ENCODE results near the gene CEP72.
"Not testable (repeated sequence)": the region's sequence is repeated elsewhere in the genome, so short reads cannot be mapped to it uniquely, and the experiment has no call there.

CEP72 gene

GRCh38 chr5:601771-602465 lies 10.2 kb upstream of the CEP72 start:
- DNase-seq = no peak

GRCh38 chr5:602466-603035 lies 9.6 kb upstream of the CEP72 start:
- DNase-seq = no peak

GRCh38 chr5:603081-603998 lies 8.8 kb upstream of the CEP72 start:
- no peak for DNase-seq

GRCh38 chr5:604391-604831 lies 7.7 kb upstream of the CEP72 start:
- DNase-seq = no peak

DNA sequence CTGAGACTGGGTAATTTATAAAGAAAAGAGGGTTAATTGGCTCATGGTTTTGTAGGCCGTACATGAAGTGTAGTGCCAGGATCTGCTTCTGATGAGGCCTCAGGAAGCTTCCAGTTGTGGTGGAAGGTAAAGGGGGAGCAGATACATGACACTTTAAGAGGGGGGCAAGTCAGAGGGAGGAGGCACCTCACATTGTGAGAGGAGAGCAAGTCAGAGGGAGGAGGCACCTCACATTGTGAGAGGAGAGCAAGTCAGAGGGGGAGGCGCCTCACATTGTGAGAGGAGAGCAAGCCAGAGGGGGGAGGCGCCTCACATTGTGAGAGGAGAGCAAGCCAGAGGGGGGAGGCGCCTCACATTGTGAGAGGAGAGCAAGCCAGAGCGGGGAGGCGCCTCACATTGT lies 7.0 kb upstream of the CEP72 start:
- not testable (repeated sequence) for DNase-seq

GRCh38 chr5:606061-606460 lies 6.1 kb upstream of the CEP72 start:
- DNase-seq = no peak

- DNase-seq = no peak
These were observed 5.4 kb upstream of the CEP72 start for GRCh38 chr5:606526-607399.

DNA sequence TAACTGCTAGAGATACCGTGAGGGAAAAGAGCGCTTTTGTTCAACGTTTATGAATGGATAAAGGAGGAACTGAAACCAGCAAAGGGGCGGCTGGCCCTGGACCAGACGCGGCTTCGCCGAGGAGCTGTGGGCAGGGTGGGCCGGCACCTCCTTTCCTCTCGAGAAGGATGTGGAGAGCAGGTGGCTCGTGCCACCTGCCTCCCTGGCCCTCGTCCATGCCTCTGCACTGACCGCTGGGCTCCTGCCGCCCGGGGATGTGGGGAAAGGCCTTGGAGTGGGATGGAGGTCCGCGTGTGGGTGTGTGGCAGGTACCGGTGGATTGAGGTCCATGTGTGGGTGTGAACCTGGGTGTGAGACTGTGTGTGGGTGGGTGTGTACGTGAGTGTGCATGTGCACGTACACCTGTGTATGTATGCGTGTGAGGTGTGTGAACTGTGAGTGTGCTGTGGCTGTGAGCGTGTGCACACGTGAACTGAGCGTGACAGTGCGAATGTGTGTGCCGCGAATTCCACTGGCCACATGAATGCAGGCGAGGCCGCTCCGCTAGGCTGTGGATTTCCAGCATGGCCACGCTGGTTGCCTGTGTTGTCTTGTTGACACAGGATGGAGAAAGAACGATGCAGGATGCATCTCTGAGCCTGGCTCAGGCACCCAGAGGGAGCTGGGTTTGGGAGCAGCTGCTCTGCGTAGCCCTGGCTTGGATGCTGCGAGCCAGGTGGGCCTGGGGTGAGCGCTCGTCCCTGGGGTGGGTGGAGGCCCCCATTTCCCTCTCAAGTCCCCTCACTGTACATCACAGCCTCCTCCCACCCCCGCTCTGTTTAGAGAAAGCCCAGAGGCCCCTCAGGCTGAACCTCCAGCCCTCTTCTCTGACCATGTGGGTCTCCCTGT lies 4.4 kb upstream of the CEP72 start:
- no peak for DNase-seq

- no peak for DNase-seq
These were observed 3.4 kb upstream of the CEP72 start for GRCh38 chr5:608429-609370.

GRCh38 chr5:609506-609905 lies 2.6 kb upstream of the CEP72 start:
- no peak for DNase-seq

DNA sequence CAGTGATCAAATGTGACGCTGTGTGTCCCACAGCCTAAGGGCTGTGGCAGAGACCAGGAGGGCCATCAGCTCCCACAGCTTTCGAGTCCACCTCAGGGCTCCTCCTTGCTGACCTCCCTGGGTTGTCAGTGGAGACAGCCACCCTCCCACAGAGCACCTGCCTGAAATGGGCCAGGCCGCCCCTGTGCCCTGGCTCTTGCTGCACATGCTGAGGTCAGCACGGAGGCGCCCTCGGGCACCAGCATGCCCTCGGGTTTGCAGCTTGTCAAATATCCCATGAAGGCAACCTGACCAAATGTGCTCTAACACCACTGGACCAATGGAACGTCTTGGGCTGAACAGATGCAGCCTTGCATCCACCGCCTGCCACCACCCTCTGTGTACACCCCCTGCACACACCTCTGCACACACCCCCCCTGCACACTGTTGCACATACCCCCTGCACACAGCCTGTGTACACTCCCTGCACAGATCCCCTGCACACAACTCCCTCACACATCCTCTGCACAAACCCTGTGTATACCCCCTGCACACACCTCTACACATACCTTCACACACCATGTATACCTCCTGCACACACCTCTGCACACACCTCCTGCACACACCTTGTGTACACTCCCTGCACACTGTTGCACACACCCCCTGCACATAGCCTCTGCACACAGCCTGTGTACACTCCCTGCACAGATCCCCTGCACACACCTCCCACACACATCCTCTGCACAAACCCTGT lies 2.0 kb upstream of the CEP72 start:
- DNase-seq = no peak

DNA sequence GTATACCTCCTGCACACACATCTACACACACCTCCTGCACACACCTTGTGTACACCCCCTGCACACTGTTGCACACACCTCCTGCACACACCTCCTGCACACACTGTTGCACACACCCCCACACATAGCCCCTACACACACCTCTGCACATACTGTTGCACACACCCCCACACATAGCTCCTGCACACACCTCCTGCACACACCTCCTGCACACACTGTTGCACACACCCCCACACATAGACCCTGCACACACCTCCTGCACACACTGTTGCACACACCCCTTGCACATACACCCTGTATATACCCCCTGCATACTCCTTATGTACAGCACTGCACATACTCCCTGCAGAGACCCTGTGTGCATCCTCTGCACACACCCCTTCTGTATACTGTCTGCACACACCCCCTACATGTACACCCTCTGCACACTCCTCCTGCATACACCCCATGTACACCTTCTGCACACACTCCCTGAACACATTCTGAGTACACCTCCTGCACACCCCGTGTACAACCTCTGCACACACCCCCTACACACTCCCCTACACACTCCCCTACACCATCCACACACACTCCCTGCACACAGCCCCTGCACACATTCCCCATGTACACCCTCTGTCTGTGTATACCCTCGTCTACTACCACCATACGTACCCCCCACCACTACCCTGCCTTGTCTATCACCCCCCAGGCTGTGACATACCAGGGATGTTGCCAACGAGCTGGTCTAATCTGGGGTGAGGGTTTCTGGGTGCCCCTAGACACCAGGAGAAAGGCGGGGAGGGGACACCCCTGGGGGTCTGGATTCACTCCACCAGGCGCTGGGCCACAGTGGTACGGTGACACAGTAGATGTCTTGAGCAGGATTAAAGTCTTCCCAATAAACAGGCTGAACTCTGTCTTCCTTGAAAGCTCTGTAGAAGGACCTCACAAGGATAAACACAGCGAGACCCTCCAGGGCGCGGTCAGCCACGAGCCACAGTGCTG lies 1.1 kb upstream of the CEP72 start:
- no peak for DNase-seq

GRCh38 chr5:612498-613424 lies 621 bp downstream of the CEP72 start:
- DNase-seq = no peak

- no peak for DNase-seq
These were observed 4.4 kb downstream of the CEP72 start for GRCh38 chr5:616484-617039.

- DNase-seq = no peak
These were observed 5.8 kb downstream of the CEP72 start for GRCh38 chr5:617896-618295.

- no peak for DNase-seq
These were observed 6.3 kb downstream of the CEP72 start for GRCh38 chr5:618450-618849.

GRCh38 chr5:619444-619843 lies 7.3 kb downstream of the CEP72 start:
- DNase-seq = no peak

All from fibroblast of upper back skin (primary cell).